ENCODE data around the gene FGD4. TPM values are rescaled to one million over a fixed set of nuclear protein-coding genes. Genes with fewer than 3 reads are reported as not detected.
A peak's percentile ranks its signal among the peaks of the same experiment; 100 is the strongest.

The FGD4 gene
- polyA plus RNA-seq, 1 donor from 2014 or later, result 0.64 TPM

GRCh38 chr12:32669584-32669983, 270.2 kb downstream of the FGD4 start:
- peaks cover 0 to 5% (median 4%) of the 10 kb centered on the region in 3 donors for H3K9me3 Mint-ChIP-seq
- no peaks in the 10 kb centered on the region for H3K36me3 Mint-ChIP-seq
- H3K27ac Mint-ChIP-seq, result no peak overlapping the region
- H3K4me1 Mint-ChIP-seq, result peaks cover under 1 to 9% (median 8%) of the 10 kb centered on the region in 3 donors
- no peak overlapping the region for H3K4me3 Mint-ChIP-seq
- no peaks in the 10 kb centered on the region for H3K27me3 Mint-ChIP-seq

- no peak overlapping the region for H3K4me3 Mint-ChIP-seq
- no peaks in the 10 kb centered on the region for H3K27me3 Mint-ChIP-seq
- H3K4me1 Mint-ChIP-seq, result peaks cover 5 to 15% (median 12%) of the 10 kb centered on the region in 3 donors
- peaks cover 0 to 5% (median 4%) of the 10 kb centered on the region in 3 donors for H3K9me3 Mint-ChIP-seq
- H3K27ac Mint-ChIP-seq, result no peak overlapping the region
- H3K36me3 Mint-ChIP-seq, result no peaks in the 10 kb centered on the region
Observed at GRCh38 chr12:32671930-32672780, 272.8 kb downstream of the FGD4 start.

GRCh38 chr12:32679091-32679919, 279.9 kb downstream of the FGD4 start, which contains the start of gene DNM1L:
Gene DNM1L, plus strand, starts transcription at chr12:32679301. Its CDS starts 63 bp downstream, at chr12:32679364.
- H3K4me3 Mint-ChIP-seq, result peak within 1 kb of the TSS; percentile 91 to 96 (median 94)
- no peaks in the 10 kb centered on the region for H3K9me3 Mint-ChIP-seq
- peak within 1 kb of the TSS; percentile 82 to 99 (median 92) for H3K27ac Mint-ChIP-seq
- H3K36me3 Mint-ChIP-seq, result peaks cover under 1% of the 10 kb centered on the region
- H3K4me1 Mint-ChIP-seq, result peaks cover 30 to 39% (median 38%) of the 10 kb centered on the region in 3 donors
- no peaks in the 10 kb centered on the region for H3K27me3 Mint-ChIP-seq

GRCh38 chr12:32679920-32680237, 280.5 kb downstream of the FGD4 start:
- H3K9me3 Mint-ChIP-seq, result no peaks in the 10 kb centered on the region
- H3K36me3 Mint-ChIP-seq, result peaks cover 2% of the 10 kb centered on the region
- H3K4me3 Mint-ChIP-seq, result peak overlapping the region; percentile 91 to 96 (median 94)
- H3K27me3 Mint-ChIP-seq, result no peaks in the 10 kb centered on the region
- H3K27ac Mint-ChIP-seq, result peak overlapping the region; percentile 77 to 99 (median 92)
- H3K4me1 Mint-ChIP-seq, result peaks cover 26 to 35% (median 34%) of the 10 kb centered on the region in 3 donors

GRCh38 chr12:32680787-32681186, 281.4 kb downstream of the FGD4 start:
- Mint-ChIP-seq H3K9me3 (no peaks in the 10 kb centered on the region), H3K27me3 (no peaks in the 10 kb centered on the region), H3K36me3 (peaks cover 2% of the 10 kb centered on the region), H3K4me3 (peak overlapping the region; percentile 91 to 96 (median 94)), H3K27ac (peak overlapping the region in 2 of 3 donors; percentile 77 to 94), H3K4me1 (peaks cover 23 to 34% (median 33%) of the 10 kb centered on the region in 3 donors)

- no peaks in the 10 kb centered on the region for H3K27me3 Mint-ChIP-seq
Observed at GRCh38 chr12:32681272-32681671, 281.9 kb downstream of the FGD4 start.

GRCh38 chr12:32686340-32686739, 287.0 kb downstream of the FGD4 start:
- no peak overlapping the region for H3K4me3 Mint-ChIP-seq

More at GRCh38 chr12:32681272-32681671, 281.9 kb downstream of the FGD4 start:
- H3K9me3 Mint-ChIP-seq, result no peaks in the 10 kb centered on the region
- H3K36me3 Mint-ChIP-seq, result peaks cover 2% of the 10 kb centered on the region
- H3K27ac Mint-ChIP-seq, result peak overlapping the region in 2 of 3 donors; percentile 32 to 94
- peaks cover 24 to 35% (median 34%) of the 10 kb centered on the region in 3 donors for H3K4me1 Mint-ChIP-seq
- H3K4me3 Mint-ChIP-seq, result peak overlapping the region in 3 of 4 donors; percentile 65 to 96 (median 75)

GRCh38 chr12:32688786-32689185, 289.4 kb downstream of the FGD4 start:
- Mint-ChIP-seq H3K27me3 (no peaks in the 10 kb centered on the region), H3K9me3 (no peaks in the 10 kb centered on the region), H3K4me1 (peaks cover 10 to 22% (median 15%) of the 10 kb centered on the region in 3 donors), H3K27ac (no peak overlapping the region), H3K36me3 (peaks cover 8% of the 10 kb centered on the region), H3K4me3 (no peak overlapping the region)

More at GRCh38 chr12:32686340-32686739, 287.0 kb downstream of the FGD4 start:
- peaks cover 19 to 26% (median 25%) of the 10 kb centered on the region in 3 donors for H3K4me1 Mint-ChIP-seq
- H3K9me3 Mint-ChIP-seq, result no peaks in the 10 kb centered on the region
- no peak overlapping the region for H3K27ac Mint-ChIP-seq
- H3K27me3 Mint-ChIP-seq, result no peaks in the 10 kb centered on the region
- H3K36me3 Mint-ChIP-seq, result peaks cover 6% of the 10 kb centered on the region

GRCh38 chr12:32690927-32691326, 291.6 kb downstream of the FGD4 start:
- H3K36me3 Mint-ChIP-seq, result peaks cover 9% of the 10 kb centered on the region
- H3K4me3 Mint-ChIP-seq, result no peak overlapping the region
- no peak overlapping the region for H3K27ac Mint-ChIP-seq
- H3K9me3 Mint-ChIP-seq, result no peaks in the 10 kb centered on the region
- peaks cover 14 to 26% (median 23%) of the 10 kb centered on the region in 3 donors for H3K4me1 Mint-ChIP-seq
- no peaks in the 10 kb centered on the region for H3K27me3 Mint-ChIP-seq

- Mint-ChIP-seq H3K27ac (peak overlapping the region in 1 of 3 donors; percentile 1), H3K9me3 (no peaks in the 10 kb centered on the region), H3K27me3 (no peaks in the 10 kb centered on the region), H3K4me3 (no peak overlapping the region), H3K4me1 (peaks cover 17 to 24% (median 18%) of the 10 kb centered on the region in 3 donors), H3K36me3 (peaks cover 9% of the 10 kb centered on the region)
Observed at GRCh38 chr12:32692358-32692757, 293.0 kb downstream of the FGD4 start.

- Mint-ChIP-seq H3K9me3 (no peaks in the 10 kb centered on the region), H3K27me3 (no peaks in the 10 kb centered on the region), H3K4me3 (no peak overlapping the region), H3K4me1 (peaks cover 17 to 26% (median 21%) of the 10 kb centered on the region in 3 donors), H3K27ac (peak overlapping the region in 1 of 3 donors; percentile 1), H3K36me3 (peaks cover 9% of the 10 kb centered on the region)
Observed at GRCh38 chr12:32693036-32693435, 293.7 kb downstream of the FGD4 start.

Measured in IgD-negative memory B cell (primary cell).